ENCODE data around the gene AKAP8L. TPM values are rescaled to one million over a fixed set of nuclear protein-coding genes. Genes with fewer than 3 reads are reported as not detected.
"Not testable (repeated sequence)": the region's sequence is repeated elsewhere in the genome, so short reads cannot be mapped to it uniquely, and the experiment has no call there.

The AKAP8L gene
- total RNA-seq, 1 donor from 2014 or later, result 33.0 TPM

DNA sequence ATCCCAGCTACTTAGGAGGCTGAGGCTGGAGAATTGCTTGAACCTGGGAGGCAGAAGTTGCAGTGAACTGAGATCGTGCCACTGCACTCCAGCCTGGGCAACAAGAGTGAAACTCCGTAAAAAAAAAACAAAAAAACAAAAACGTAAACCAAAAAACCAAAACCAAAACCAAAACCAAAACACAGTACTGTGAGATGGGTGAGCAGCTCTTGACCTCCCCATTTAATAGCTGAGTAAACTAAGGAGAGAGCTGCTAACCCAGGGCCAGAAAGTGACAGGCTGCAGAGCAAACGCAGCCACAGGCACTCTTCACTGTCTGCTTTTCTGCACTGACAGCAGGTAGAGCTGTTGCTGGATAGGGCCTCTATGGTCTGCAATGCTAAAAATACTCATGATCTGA lies 58.8 kb downstream of the AKAP8L start:
- DNase-seq (ENCODE audit: low read depth in 2 of 2), result not testable (repeated sequence)

DNA sequence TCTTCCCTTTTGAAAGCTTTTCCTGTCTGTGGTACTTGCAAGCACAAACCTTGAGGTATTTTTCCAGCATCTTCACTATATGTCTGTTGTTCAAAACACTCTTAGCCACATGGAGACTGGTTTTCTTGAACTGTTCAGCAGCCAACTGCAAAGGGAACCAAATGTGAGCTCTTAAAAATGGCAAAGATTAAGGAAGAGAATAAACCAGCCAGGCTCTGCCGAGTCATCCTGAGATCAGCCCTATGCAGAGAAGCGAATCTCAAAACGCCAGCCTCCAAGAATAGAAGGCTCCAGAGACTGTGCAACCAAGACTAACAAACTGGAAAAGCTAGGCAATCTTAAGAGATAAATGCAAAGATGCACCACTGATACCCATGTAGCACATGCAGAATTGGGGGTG lies 59.9 kb downstream of the AKAP8L start:
- no peak for DNase-seq (ENCODE audit: low read depth in 2 of 2)

DNA sequence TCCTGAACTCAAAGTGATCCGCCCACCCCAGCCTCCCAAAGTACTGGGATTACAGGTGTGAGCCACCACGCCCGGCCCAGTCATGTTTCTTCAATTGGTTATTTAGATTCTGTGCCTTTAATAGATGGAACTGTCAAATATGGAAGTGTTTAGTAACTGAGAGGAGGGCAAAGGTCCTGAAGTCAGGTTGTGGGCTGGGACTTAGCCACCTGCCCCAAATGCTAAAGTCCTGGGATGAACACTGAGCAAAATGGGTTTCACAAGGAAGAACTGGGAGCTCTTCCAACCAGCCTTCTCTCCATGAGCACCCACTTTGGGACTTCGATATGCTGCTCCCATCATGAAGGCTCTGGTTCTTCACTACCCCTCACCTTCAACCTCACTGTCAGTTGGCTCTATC lies 60.9 kb downstream of the AKAP8L start:
- no peak for DNase-seq (ENCODE audit: low read depth in 2 of 2)

DNA sequence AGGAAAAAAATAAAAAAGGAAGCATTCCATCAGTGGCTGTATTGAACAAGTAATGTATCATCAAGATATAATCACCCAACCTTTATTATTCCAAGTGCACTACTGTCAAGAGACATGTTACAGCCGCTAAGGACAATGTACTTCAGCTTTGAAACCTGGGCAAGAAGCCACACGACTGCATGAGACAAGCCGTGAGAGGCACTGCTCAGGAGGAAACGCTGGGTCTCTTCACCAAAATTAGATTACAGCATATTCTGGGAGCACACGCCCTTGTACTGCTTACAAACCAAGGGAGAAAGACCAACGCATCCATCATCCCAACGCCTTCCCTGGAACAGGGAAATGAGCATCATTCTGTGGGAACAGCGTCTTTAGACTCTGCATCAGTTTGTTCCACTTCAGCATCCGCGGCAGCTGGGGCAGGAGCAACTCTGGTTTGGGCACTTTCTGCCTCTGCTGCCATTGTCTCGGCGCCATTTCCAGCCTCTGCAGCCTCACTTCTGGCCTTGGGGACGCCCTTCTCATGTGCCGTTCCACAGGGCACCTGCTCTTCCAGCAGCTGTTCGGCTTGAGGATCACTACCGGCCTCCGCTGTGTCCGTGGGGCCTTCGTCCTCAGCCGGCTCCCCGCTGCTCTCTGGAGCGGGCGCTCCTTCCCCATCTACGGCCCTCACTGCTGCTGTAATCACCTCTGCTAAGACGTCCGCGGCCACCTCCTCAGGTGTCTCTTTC lies 64.1 kb downstream of the AKAP8L start:
- DNase-seq (ENCODE audit: low read depth in 2 of 2), result no peak

DNA sequence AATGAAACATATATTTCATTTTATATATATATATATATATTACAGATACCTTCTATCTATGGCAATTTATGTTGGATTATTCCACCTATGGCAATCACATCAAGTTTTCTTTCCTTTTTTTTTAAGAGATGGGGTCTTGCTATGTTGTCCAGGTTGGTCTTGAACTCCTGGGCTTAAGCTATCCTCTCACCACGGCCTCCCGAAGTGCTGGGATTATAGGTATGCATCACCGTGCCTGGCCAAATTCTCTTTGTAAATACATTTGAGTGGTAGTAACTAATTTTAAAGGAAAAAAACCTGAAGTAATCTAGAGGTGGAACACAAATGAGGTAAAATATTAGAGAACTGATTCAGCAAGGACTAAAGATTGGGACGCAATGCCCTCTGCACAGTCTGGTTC lies 64.9 kb downstream of the AKAP8L start:
- no peak for DNase-seq (ENCODE audit: low read depth in 2 of 2)

DNA sequence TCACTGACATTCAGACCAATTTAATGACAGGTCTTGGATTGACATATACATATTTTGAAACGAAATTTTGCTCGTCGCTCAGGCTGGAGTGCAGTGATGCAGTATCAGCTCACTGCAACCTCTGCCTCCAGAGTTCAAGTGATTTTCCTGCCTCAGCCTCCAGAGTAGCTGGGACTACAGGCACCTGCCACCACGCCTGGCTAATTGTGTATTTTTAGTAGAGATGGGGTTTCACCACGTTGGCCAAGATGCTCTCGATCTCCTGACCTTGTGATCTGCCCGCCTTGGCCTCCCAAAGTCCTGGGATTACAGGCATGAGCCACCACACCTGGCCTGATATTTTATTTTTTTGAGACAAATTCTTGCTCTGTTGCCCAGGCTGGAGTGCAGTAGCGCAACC lies 66.3 kb downstream of the AKAP8L start:
- DNase-seq (ENCODE audit: low read depth in 2 of 2), result not testable (repeated sequence)

DNA sequence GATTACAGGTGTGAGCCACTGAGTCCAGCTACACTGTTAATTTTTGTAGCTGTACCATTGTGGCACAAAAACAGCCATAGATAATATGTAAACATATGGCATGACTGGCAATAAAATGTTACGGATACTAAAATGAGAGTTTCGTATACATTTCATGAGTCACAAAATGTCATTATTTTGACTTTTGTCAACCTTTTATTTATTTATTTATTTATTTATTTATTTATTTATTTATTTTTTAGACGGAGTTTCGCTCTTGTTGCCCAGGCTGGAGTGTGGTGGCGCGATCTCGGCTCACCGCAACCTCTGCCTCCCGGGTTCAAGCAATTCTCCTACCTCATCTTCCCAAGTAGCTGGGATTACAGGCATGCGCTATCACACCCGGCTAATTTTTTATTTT lies 77.5 kb downstream of the AKAP8L start:
- DNase-seq (ENCODE audit: low read depth in 2 of 2), result not testable (repeated sequence)

DNA sequence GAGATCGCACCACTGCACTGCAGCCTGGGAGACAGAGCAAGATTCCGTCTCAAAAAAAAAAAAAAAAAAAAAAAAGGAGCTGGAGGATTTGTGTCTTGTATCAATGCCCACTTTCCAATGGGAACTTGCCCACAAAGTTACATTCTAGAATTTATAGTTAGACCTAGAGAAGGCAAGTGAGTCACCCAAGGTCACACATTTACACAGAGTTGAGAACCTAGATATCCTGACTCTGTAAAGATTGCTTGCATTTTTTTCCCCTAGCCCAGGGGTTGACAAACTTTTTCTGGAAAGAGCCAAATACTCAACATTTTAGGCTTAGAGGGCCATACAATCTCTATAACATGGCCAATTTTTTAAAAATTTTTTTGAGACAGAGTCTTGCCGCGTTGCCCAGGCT lies 78.7 kb downstream of the AKAP8L start:
- DNase-seq (ENCODE audit: low read depth in 2 of 2), result no peak

DNA sequence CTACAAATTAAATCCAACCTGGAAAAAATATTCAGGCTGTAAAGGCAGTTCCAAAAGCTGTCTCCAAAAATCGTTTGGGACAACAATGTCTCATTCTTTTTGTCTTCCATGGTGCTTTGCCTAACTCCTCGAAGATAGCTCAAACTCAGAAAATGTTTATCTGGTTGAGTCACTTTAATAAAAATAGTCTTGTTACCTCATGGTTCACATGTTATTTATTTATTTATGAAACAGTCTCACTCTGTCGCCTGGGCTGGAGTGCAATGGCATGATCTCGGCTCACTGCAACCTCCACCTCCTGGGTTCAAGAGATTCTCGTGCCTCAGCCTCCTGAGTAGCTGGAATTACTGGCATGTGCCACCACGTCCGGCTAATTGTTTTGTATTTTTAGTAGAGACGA lies 81.6 kb downstream of the AKAP8L start:
- DNase-seq (ENCODE audit: low read depth in 2 of 2), result no peak

DNA sequence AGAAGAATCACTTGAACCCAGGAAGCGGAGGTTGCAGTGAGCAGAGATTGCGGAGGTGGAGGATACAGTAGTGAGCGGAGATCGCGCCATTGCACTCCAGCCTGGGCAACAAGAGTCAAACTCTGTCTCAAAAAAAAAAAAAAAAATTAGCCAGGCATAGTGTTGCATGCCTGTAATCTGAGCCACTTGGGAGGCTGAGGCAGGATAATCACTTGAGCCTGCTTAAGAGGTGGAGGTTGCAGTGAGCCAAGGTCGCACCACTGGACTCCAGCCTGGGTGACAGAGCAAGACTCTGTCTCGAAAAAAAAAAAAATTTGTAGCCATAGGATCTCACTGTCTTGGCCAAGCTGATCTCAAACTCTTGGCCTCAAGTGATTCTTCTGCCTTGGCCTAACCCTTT lies 82.8 kb downstream of the AKAP8L start:
- not testable (repeated sequence) for DNase-seq (ENCODE audit: low read depth in 2 of 2)

DNA sequence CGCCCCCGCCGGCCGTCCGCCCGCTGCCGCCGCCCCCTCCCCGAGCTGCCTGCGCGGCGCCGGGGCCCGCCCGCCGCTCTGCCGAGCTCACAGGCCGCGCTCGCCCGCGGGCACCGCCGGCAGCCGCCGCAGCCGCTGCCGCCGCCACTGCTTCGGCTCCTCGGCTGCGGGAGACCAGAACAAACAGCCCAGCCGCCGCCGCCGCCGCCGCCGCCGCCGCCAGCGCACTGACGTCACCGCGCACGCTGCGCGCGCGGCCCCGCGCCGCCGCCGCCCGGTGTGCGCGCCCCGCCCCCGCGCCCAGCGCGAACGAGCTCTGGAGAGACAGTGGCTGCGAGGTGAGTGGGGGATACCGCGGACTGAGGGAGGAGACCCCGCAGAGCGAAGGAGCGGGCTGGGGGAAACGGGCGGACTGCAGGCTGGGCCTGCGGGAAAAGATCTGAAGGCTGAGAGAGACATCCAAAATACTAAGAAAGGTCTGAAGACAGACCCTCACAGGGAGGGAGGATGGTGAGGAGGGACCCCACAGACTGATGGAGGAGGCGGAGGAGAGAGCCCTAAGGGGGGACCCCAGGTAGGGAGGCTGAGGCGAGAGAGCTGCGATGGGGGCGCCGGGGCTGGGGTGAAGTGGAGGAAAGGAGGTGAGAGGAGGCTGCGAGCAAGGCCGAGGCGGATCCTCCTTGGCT lies 86.3 kb downstream of the AKAP8L start, which contains the start of gene BRD4:
Gene BRD4, minus strand, starts transcription at position 229 of the 686 bp plus-strand sequence. CDS start 59,440 bp downstream, outside the sequence.
- peak in 1 of 2 donors; percentile 62 for DNase-seq (ENCODE audit: low read depth in 2 of 2)

DNA sequence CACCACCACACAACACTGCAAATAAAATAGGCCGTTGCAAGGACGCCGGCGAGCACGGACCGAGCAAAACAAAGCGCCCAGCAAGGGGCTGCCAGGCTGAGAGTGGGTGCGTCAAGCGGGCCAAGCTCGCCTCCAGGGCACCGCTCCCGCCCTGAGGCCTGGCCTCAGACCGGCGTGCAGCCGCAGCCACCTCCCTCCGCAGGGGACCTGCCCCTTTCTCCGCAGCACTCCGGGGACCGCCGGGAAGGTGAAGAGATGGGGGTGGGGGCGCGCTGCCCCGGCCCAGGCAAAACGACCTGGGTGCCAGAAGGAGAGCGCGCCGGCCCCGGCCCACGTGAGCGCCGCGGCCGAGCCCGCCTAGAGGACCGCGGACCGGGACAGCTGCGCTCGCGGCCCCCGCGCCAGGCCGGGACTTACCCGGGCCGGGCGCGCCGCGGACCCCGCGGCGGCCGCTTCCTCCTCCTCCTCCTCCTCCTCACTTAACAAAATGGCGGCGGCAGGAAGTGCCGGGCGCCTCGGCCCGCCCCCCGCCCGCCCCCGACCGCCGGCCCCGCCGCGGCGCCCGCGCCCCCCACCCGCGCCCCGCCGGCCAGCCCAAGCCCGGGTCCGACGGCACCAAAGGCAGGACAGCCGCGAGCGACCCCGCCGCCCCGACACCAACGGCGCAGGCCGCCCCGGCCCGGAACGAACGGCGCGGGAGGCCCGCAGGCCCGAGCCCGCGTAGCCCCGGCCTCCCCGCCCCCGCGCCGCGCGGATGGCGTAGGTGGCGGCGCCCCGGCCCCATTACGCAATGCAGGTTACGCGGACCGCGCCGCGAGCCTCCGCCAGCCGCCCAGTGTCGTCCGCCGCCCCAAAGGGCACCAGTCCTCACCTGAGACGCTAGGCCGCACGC lies 87.1 kb downstream of the AKAP8L start:
- DNase-seq (ENCODE audit: low read depth in 2 of 2), result peak in 1 of 2 donors; percentile 50

DNA sequence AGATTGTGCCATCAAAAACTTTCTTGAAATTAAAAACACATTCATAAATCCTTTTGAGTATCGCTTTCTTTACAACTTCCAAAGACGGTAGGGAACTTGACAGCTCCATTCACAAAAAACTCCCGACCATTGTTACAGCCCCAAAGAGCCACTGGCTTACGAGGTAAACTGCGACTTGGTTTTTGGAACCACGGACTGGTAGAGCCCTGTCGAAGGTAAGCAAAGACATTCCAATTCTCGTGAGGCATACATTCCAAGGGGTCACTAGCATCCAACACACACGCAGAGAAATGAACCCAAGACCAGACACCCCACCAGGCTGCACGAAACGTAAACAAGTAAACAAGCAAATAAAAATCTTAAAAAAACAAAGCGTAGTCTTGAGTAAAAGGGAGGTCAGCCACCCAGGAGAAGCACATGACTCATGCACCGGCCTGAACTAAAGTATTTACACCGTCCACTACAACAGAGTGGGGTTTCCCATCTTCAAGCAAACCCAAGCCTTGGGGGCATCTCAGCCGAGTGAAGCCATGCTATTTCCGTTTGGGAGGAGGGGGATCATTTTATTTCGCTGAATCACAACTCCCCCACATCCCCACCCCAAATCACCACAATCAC lies 87.9 kb downstream of the AKAP8L start:
- peak in 1 of 2 donors; percentile 66 for DNase-seq (ENCODE audit: low read depth in 2 of 2)

Other genes with a start within 250 kb of the AKAP8L start
- gene NOTCH3, start 218.0 kb downstream of the AKAP8L start, total RNA-seq, result 0.13 and 0.89 TPM in 2 replicates
- gene EPHX3, start 186.5 kb downstream of the AKAP8L start, total RNA-seq, result under 0.01 TPM in 1 of 2 replicates, not detected in the other
- 7.4 and 11.5 TPM in 2 replicates for gene BRD4, start 86.4 kb downstream of the AKAP8L start, total RNA-seq
- gene AKAP8, start 39.2 kb downstream of the AKAP8L start, total RNA-seq, result 12.8 and 13.9 TPM in 2 replicates
- gene WIZ, start 31.0 kb upstream of the AKAP8L start, total RNA-seq, result 4.4 and 9.2 TPM in 2 replicates
- gene RASAL3, start 45.6 kb upstream of the AKAP8L start, total RNA-seq, result 14.4 and 14.8 TPM in 2 replicates
- not detected in 2 replicates for gene PGLYRP2, start 60.5 kb upstream of the AKAP8L start, total RNA-seq
- not detected in 2 replicates for gene CYP4F22, start 89.5 kb upstream of the AKAP8L start, total RNA-seq
- gene CYP4F8, start 196.2 kb upstream of the AKAP8L start, total RNA-seq, result not detected in 2 replicates
- not detected in 2 replicates for gene CYP4F3, start 221.9 kb upstream of the AKAP8L start, total RNA-seq

All from dermis microvascular lymphatic vessel endothelial cell (primary cell).